Head of caudate nucleus (tissue), 42 donors: Measurements from ENCODE around the gene MUC13.

Source experiments
- DNase-seq, 42 donors: peaks; one replicate each; pipeline versions ENCODE4 v3.0.0 to v3.0.0-alpha.2; 2020 to 2021; ENCODE audit warnings: mixed read lengths in 7 of 42
- intact Hi-C: fragments of 100-400 bp; cut with DNase I; formaldehyde crosslinking; loops from one replicate; pipeline ENCODE4 v1.15.0; 2022

Gene MUC13

GRCh38 chr3:124952282-124952855 is 17.8 kb upstream of the MUC13 start:
- no peak for DNase-seq
- intact Hi-C loops: no loop called here

GRCh38 chr3:124951511-124952281 is 17.1 kb upstream of the MUC13 start:
- no peak for DNase-seq
- intact Hi-C loops: no loop called here

GRCh38 chr3:124950026-124950425 is 15.5 kb upstream of the MUC13 start:
- intact Hi-C loops: no loop called here
- DNase-seq: no peak

- no peak for DNase-seq
- intact Hi-C loops: no loop called here
These were observed 8.1 kb upstream of the MUC13 start for GRCh38 chr3:124942613-124943012.

- no peak for DNase-seq
- intact Hi-C loops: no loop called here
These were observed 7.2 kb upstream of the MUC13 start for GRCh38 chr3:124941771-124942170.

GRCh38 chr3:124939661-124940060 is 5.1 kb upstream of the MUC13 start:
- DNase-seq: no peak
- intact Hi-C loops: no loop called here

GRCh38 chr3:124938896-124939295 is 4.3 kb upstream of the MUC13 start:
- intact Hi-C loops: no loop called here
- DNase-seq: no peak

GRCh38 chr3:124937049-124937448 is 2.5 kb upstream of the MUC13 start:
- no peak for DNase-seq
- intact Hi-C loops: no loop called here

GRCh38 chr3:124935794-124936542 is 1.4 kb upstream of the MUC13 start:
- intact Hi-C loops: no loop called here
- DNase-seq: peak in 1 of 42 donors; percentile 17

GRCh38 chr3:124935264-124935663 is 713 bp upstream of the MUC13 start:
- intact Hi-C loops: no loop called here
- DNase-seq: peak in 1 of 42 donors; percentile 6

GRCh38 chr3:124928333-124929202 is 6.0 kb downstream of the MUC13 start:
- peak; percentile 8 to 83 (median 54) for DNase-seq
- intact Hi-C loops: no loop called here

GRCh38 chr3:124927574-124928045 is 6.9 kb downstream of the MUC13 start:
- intact Hi-C loops: no loop called here

GRCh38 chr3:124926426-124927101 is 8.0 kb downstream of the MUC13 start:
- DNase-seq: no peak
- intact Hi-C loops: no loop called here

More at GRCh38 chr3:124927574-124928045, 6.9 kb downstream of the MUC13 start:
- peak in 1 of 42 donors; percentile 11 for DNase-seq

- no peak for DNase-seq
- intact Hi-C loops: no loop called here
These were observed 9.8 kb downstream of the MUC13 start for GRCh38 chr3:124924741-124925140.

GRCh38 chr3:124923833-124924232 is 10.7 kb downstream of the MUC13 start:
- intact Hi-C loops: no loop called here
- DNase-seq: no peak

GRCh38 chr3:124920718-124921117 is 13.8 kb downstream of the MUC13 start:
- intact Hi-C loops: no loop called here
- DNase-seq: peak in 20 of 42 donors; percentile 7 to 69 (median 32)

GRCh38 chr3:124919756-124920155 is 14.8 kb downstream of the MUC13 start:
- intact Hi-C loops: no loop called here
- no peak for DNase-seq

- DNase-seq: no peak
- intact Hi-C loops: no loop called here
These were observed 16.0 kb downstream of the MUC13 start for GRCh38 chr3:124918524-124918923.
